ENCODE measurements around the gene REPIN1.

Gene REPIN1

GRCh38 chr7:150340875-150341262, 27.8 kb upstream of the REPIN1 start:
- Histone ChIP-seq H3K4me1 (ENCODE audit: control insufficient read depth, insufficient read depth, low read length) (no peaks in the 10 kb centered on the region), H3K27ac (ENCODE audit: extremely low read depth, low read depth, low read length) (no peak overlapping the region), H3K36me3 (ENCODE audit: control insufficient read depth in 2 of 2, insufficient read depth in 1 of 2, low read length in 2 of 2) (peaks cover 0 to 28% of the 10 kb centered on the region in 2 experiments; a peak in 1 of 3 replicates), H3K4me3 (ENCODE audit: low read depth, low read length) (no peak overlapping the region), H3K9me3 (ENCODE audit: control insufficient read depth, insufficient read depth, low read depth, low read length) (no peaks in the 10 kb centered on the region)
- no peak for TF ChIP-seq BCL6B (tag by site-specific recombination; IDR thresholded peaks at IDR 0.05)
- no peak for TF ChIP-seq ZNF274 (IDR thresholded peaks at IDR 0.05; ENCODE audit: low read length)
- TF ChIP-seq ZNF274 (tag by site-specific recombination; IDR thresholded peaks at IDR 0.05; ENCODE audit: borderline replicate concordance): no peak
- no peak for TF ChIP-seq ZNF169 (tag by site-specific recombination; IDR thresholded peaks at IDR 0.05)
- POLR2A ChIA-PET: no interaction called here
- CTCF ChIA-PET: no interaction called here

- POLR2A ChIA-PET: no interaction called here
- no peak for TF ChIP-seq KLF7 (tag by site-specific recombination; IDR thresholded peaks at IDR 0.05; ENCODE audit: borderline replicate concordance)
- no peak for TF ChIP-seq ZNF776 (tag by site-specific recombination; IDR thresholded peaks at IDR 0.05; ENCODE audit: borderline replicate concordance)
- TF ChIP-seq ZNF335 (tag by site-specific recombination; conservative IDR thresholded peaks at IDR 0.05): no peak
- TF ChIP-seq GLIS2 (tag by site-specific recombination; IDR thresholded peaks at IDR 0.05): no peak
- TF ChIP-seq ZNF2 (tag by site-specific recombination; IDR thresholded peaks at IDR 0.05): no peak
- no peak for TF ChIP-seq ELK4 (IDR thresholded peaks at IDR 0.05; ENCODE audit: borderline replicate concordance, low read depth, low read length)
- TF ChIP-seq ZNF146 (tag by site-specific recombination; IDR thresholded peaks at IDR 0.05): no peak
- no peak for TF ChIP-seq ZSCAN16 (tag by site-specific recombination; IDR thresholded peaks at IDR 0.05)
- TF ChIP-seq ZBTB6 (tag by site-specific recombination; IDR thresholded peaks at IDR 0.05): no peak
- TF ChIP-seq IKZF3 (tag by site-specific recombination; IDR thresholded peaks at IDR 0.05): no peak
- TF ChIP-seq ZNF266 (tag by site-specific recombination; IDR thresholded peaks at IDR 0.05; ENCODE audit: low read depth): no peak
- no peak for TF ChIP-seq PRDM6 (tag by site-specific recombination; IDR thresholded peaks at IDR 0.05)
- no peak for TF ChIP-seq ZNF16 (tag by site-specific recombination; IDR thresholded peaks at IDR 0.05; ENCODE audit: low read depth)
- no peak for TF ChIP-seq GLI2 (tag by site-specific recombination; IDR thresholded peaks at IDR 0.05; ENCODE audit: borderline replicate concordance, low read depth)
- Histone ChIP-seq H3K4me3 (ENCODE audit: low read depth, low read length) (no peak within 1 kb of the TSS), H3K9me3 (ENCODE audit: control insufficient read depth, insufficient read depth, low read depth, low read length) (no peaks in the 10 kb centered on the region), H3K27ac (ENCODE audit: extremely low read depth, low read depth, low read length) (no peak within 1 kb of the TSS), H3K36me3 (ENCODE audit: control insufficient read depth in 2 of 2, insufficient read depth in 1 of 2, low read length in 2 of 2) (peaks cover 0 to 22% of the 10 kb centered on the region in 2 experiments; a peak in 1 of 3 replicates), H3K4me1 (ENCODE audit: control insufficient read depth, insufficient read depth, low read length) (no peaks in the 10 kb centered on the region)
- CTCF ChIA-PET: no interaction called here
Measured at GRCh38 chr7:150341263-150342120, 27.1 kb upstream of the REPIN1 start, which contains the start of gene RARRES2. RARRES2 (minus strand) TSS chr7:150341629; CDS start chr7:150340609, 1,020 bp downstream.
